22Rv1 (cell line): Measurements from ENCODE around the gene FHL2.

ENCODE experiments used
- H3K27ac ChIP-seq: fragments of 450-650 bp; 2 replicates; pipeline ENCODE4 v1.5.1; 2017
- CTCF ChIP-seq: fragments of 450-650 bp; IDR thresholded peaks from 2 replicates; pipeline ENCODE4 v1.5.1; 2017; ENCODE audit warnings: mild to moderate bottlenecking
- ZFX ChIP-seq: fragments of 450-650 bp; IDR thresholded peaks from 2 replicates; pipeline ENCODE4 v1.6.1; 2017; ENCODE audit warnings: antibody characterized with exemption, borderline replicate concordance

FHL2 gene

GRCh38 chr2:105403241-105403782 is 4.5 kb upstream of the FHL2 start:
- no peak overlapping the region for H3K27ac ChIP-seq
- TF ChIP-seq ZFX: no peak
- no peak for TF ChIP-seq CTCF

GRCh38 chr2:105402809-105403208 is 4.0 kb upstream of the FHL2 start:
- no peak for TF ChIP-seq ZFX
- no peak for TF ChIP-seq CTCF
- H3K27ac ChIP-seq: no peak overlapping the region

- no peak overlapping the region for H3K27ac ChIP-seq
- no peak for TF ChIP-seq CTCF
- no peak for TF ChIP-seq ZFX
These were observed 3.0 kb upstream of the FHL2 start for GRCh38 chr2:105401867-105402266.

GRCh38 chr2:105400138-105400540 is 1.3 kb upstream of the FHL2 start:
- H3K27ac ChIP-seq: no peak overlapping the region
- TF ChIP-seq CTCF (no peak), ZFX (no peak)

- TF ChIP-seq ZFX: no peak
- TF ChIP-seq CTCF: peak; percentile 50
- no peak overlapping the region for H3K27ac ChIP-seq
These were observed 483 bp upstream of the FHL2 start for GRCh38 chr2:105399207-105399861.

GRCh38 chr2:105397953-105398335 is 907 bp downstream of the FHL2 start:
- no peak overlapping the region for H3K27ac ChIP-seq
- TF ChIP-seq ZFX (no peak), CTCF (no peak)

GRCh38 chr2:105397025-105397722 is 1.7 kb downstream of the FHL2 start:
- H3K27ac ChIP-seq: no peak overlapping the region
- TF ChIP-seq ZFX (no peak), CTCF (no peak)
